WERI-Rb-1 (cell line): ENCODE data around the gene JOSD2.
A peak's percentile ranks its signal among the peaks of the same experiment; 100 is the strongest.

ENCODE experiments used
- DNase-seq: peaks from one replicate; pipeline ENCODE4 v3.0.0-alpha.2; 2020
- H3K27ac ChIP-seq: fragments of 250-450 bp; sonication (Bioruptor Pico); 2 replicates; pipeline ENCODE4 v1.5.1; 2020; ENCODE audit warnings: mild to moderate bottlenecking, moderate library complexity
- H3K27me3 ChIP-seq: fragments of 250-450 bp; sonication (Bioruptor Pico); 2 replicates; pipeline ENCODE4 v1.5.1; 2021; ENCODE audit warnings: mild to moderate bottlenecking, low read depth, moderate library complexity; ENCODE audit not compliant: insufficient read depth, severe bottlenecking
- H3K36me3 ChIP-seq: fragments of 250-450 bp; sonication (Bioruptor Pico); 2 replicates; pipeline ENCODE4 v1.5.1; 2020; ENCODE audit warnings: mild to moderate bottlenecking, moderate library complexity
- H3K4me3 ChIP-seq: 2 replicates; pipeline ENCODE4 v1.5.1; 2011; ENCODE audit warnings: low read depth, mild to moderate bottlenecking, control low read depth, low read length
- H3K9me3 ChIP-seq: fragments of 250-450 bp; sonication (Bioruptor Pico); 2 replicates; pipeline ENCODE4 v1.5.1; 2021; ENCODE audit warnings: mild to moderate bottlenecking, moderate library complexity; ENCODE audit not compliant: severe bottlenecking
- TF ChIP-seq, protein P1 (sequence below): IDR thresholded peaks from 2 replicates; pipeline ENCODE4 v1.5.1; 2011; ENCODE audit warnings: low read depth, mild to moderate bottlenecking, control low read depth, inconsistent platforms, low read length

The JOSD2 gene, protein sequence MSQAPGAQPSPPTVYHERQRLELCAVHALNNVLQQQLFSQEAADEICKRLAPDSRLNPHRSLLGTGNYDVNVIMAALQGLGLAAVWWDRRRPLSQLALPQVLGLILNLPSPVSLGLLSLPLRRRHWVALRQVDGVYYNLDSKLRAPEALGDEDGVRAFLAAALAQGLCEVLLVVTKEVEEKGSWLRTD

DNA sequence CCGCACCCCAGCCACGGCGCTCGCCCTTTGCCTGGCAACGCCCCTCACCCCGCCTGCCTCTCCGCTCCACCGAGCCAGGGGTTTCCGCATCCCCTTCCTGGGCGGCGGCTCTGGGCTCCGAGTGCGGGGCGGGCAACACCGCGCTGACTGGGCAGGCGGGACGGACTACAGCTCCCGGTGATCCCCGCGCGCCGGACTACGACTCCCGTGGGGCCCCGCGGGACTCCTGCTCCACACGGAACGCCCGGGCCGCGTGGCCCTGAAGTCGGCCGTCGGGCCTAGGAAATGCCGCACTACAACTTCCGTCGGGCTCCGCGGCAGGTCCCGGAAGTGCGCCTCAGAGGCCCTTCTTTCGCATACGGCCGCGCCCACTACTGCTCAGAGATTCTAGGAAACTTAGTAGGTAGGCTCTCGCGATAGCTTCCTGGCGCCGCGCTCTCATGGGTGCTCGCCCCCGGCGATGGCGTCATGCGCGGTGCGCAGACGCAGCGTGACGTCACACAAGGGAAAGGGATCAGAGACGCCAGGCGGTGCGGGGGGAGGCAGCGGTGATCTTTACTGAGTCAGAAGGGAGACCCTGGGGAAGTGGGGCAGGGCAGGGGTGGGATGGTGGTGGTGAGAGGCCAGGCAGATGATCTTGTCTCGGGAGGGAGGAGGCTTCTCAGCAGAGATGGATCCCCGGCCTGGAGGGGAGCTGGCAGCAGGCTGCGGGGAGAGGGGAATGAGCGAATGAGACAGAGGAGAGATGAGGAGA is at the start of gene JOSD2:
Gene JOSD2 (minus strand): TSS at position 123 of the 754 bp plus-strand sequence. CDS start 760 bp downstream, outside the sequence.
- H3K9me3 ChIP-seq = no peaks in the 10 kb centered on the region
- no peaks in the 10 kb centered on the region for H3K27me3 ChIP-seq
- H3K27ac ChIP-seq = peak within 1 kb of the TSS; percentile 70
- peak; percentile 99 for DNase-seq
- H3K4me3 ChIP-seq = peak within 1 kb of the TSS; percentile 71
- TF ChIP-seq, protein P1, sequence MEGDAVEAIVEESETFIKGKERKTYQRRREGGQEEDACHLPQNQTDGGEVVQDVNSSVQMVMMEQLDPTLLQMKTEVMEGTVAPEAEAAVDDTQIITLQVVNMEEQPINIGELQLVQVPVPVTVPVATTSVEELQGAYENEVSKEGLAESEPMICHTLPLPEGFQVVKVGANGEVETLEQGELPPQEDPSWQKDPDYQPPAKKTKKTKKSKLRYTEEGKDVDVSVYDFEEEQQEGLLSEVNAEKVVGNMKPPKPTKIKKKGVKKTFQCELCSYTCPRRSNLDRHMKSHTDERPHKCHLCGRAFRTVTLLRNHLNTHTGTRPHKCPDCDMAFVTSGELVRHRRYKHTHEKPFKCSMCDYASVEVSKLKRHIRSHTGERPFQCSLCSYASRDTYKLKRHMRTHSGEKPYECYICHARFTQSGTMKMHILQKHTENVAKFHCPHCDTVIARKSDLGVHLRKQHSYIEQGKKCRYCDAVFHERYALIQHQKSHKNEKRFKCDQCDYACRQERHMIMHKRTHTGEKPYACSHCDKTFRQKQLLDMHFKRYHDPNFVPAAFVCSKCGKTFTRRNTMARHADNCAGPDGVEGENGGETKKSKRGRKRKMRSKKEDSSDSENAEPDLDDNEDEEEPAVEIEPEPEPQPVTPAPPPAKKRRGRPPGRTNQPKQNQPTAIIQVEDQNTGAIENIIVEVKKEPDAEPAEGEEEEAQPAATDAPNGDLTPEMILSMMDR = no peak
- H3K36me3 ChIP-seq = peaks cover 3% of the 10 kb centered on the region; the same call in 1 of the 2 replicates

DNA sequence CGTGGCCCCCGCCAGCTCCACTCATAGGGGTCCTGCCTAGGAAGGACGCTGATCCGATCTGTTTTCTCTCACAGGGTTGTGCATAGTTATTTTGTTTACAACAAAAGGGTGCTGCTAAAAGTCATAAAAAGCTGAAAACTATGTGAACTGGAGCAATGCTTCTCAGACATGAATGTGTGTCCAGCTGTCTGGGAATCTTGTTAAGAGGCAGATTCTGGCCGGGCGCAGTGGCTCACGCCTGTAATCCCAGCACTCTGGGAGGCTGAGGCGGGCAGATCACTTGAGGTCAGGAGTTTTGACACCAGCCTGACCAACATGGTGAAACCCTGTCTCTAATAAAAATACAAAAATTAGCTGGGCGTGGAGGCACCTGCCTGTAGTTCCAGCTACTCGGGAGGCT is 48.6 kb upstream of the JOSD2 start:
- Histone ChIP-seq H3K9me3 (no peaks in the 10 kb centered on the region), H3K4me3 (no peak overlapping the region), H3K36me3 (peaks cover 15% of the 10 kb centered on the region), H3K27me3 (no peaks in the 10 kb centered on the region), H3K27ac (peak overlapping the region; percentile 59)
- DNase-seq = peak; percentile 55
- TF ChIP-seq, protein P1 = no peak

DNA sequence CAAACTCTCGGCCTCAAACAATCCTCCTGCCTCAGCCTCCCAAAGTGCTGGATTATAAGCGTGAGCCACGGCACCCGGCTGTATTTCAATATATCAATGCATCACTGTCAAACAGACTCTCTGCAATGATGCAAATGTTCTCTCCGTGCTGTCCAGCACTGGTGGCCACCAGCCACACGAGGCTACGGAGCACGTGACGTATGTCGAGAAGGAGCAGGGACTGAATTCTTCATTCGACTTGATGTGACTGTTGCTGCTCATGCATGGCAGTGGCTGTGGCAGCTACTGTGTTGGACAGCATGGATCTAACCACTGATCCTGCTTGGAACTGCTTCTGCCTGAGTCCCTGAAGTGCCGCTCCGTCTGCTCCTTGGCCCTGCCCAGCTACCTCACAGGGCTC is 47.5 kb upstream of the JOSD2 start:
- Histone ChIP-seq H3K36me3 (peaks cover 15% of the 10 kb centered on the region), H3K9me3 (no peaks in the 10 kb centered on the region), H3K27ac (no peak overlapping the region), H3K27me3 (no peaks in the 10 kb centered on the region), H3K4me3 (no peak overlapping the region)
- TF ChIP-seq, protein P1 = no peak
- no peak for DNase-seq

DNA sequence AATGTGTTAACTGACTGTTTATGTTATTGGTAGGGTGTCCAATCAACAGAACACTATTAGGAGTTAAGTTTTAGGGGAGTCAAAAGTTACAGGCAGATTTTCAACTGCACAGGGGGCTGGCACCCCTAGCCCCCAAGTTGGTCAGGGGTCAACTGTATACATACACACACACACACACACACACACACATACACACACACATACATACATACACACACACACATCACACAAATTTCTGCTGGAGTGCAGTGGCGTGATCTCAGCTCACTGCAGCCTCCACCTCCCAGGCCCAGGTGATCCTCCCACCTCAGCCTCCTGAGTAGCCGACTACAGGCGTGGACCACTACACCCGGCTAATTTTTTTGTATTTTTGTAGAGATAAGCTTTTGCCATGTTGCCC is 47.0 kb upstream of the JOSD2 start:
- TF ChIP-seq, protein P1 = no peak
- H3K4me3 ChIP-seq = no peak overlapping the region
- no peaks in the 10 kb centered on the region for H3K27me3 ChIP-seq
- DNase-seq = no peak
- no peak overlapping the region for H3K27ac ChIP-seq
- peaks cover 15% of the 10 kb centered on the region for H3K36me3 ChIP-seq
- no peaks in the 10 kb centered on the region for H3K9me3 ChIP-seq

DNA sequence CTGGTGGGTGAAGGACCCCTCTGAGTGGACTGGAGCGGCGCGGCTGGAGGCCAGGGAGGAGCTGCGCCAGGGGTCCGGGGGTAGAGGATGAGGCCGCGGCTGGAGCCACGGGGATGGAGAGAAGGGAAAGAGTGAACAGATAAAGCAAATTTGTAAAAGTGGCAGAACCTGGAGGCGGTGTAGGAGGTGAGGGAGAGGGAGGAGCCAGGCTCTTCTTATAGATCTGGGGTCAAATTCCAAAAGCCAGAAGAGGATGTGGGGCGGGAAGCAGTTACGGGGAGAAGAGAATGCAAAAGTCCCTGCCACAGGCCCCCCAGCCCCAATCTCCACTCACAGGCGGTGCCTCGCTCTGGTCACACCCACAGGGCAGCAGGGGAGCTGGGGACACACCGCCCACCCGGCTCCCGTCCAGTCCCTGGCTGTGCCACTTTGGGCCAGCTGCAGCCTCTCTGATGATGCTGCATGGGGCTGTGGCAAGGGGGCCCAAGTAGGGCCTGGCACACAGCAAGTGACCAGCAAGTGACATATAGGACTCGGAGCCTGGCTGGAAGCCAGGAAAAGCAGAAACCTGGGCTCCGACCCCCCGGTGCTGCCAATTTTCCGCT is 46.1 kb upstream of the JOSD2 start:
- TF ChIP-seq, protein P1 = no peak
- Histone ChIP-seq H3K4me3 (no peak overlapping the region), H3K9me3 (no peaks in the 10 kb centered on the region), H3K27me3 (no peaks in the 10 kb centered on the region), H3K36me3 (peaks cover 15% of the 10 kb centered on the region), H3K27ac (peak overlapping the region; percentile 55)
- DNase-seq = no peak
